Measurements from ENCODE around the gene SMARCD3.

The SMARCD3 gene

GRCh38 chr7:151201751-151202150 is 46.7 kb downstream of the SMARCD3 start:
- no peaks in the 10 kb centered on the region for H3K9me3 ChIP-seq (ENCODE audit: control insufficient read depth, insufficient read depth, low read length)
- 0 out of 2 replicates have a peak, but pooled peaks cover 1% of the 10 kb centered on the region for H3K4me1 ChIP-seq (ENCODE audit: control insufficient read depth, insufficient read depth, low read length)
- no peak overlapping the region for H3K27ac ChIP-seq (ENCODE audit: low read length)
- WGBS (ENCODE audit: insufficient coverage, insufficient read length) = no CpG with 5 or more reads among the region's 4 CpGs
- no peaks in the 10 kb centered on the region for H3K36me3 ChIP-seq (ENCODE audit: control insufficient read depth, insufficient read depth, low read length)
- DNase-seq (ENCODE audit: low read depth, low spot score) = no peak
- no peaks in the 10 kb centered on the region for H3K27me3 ChIP-seq (ENCODE audit: control insufficient read depth, insufficient read depth, low read length)
- no peak overlapping the region for H3K4me3 ChIP-seq (ENCODE audit: low read length)

- Histone ChIP-seq H3K27ac (ENCODE audit: low read length) (no peak overlapping the region), H3K9me3 (ENCODE audit: control insufficient read depth, insufficient read depth, low read length) (no peaks in the 10 kb centered on the region), H3K4me3 (ENCODE audit: low read length) (no peak overlapping the region), H3K4me1 (ENCODE audit: control insufficient read depth, insufficient read depth, low read length) (0 out of 2 replicates have a peak, but pooled peaks cover 1% of the 10 kb centered on the region), H3K36me3 (ENCODE audit: control insufficient read depth, insufficient read depth, low read length) (no peaks in the 10 kb centered on the region), H3K27me3 (ENCODE audit: control insufficient read depth, insufficient read depth, low read length) (no peaks in the 10 kb centered on the region)
- no peak for DNase-seq (ENCODE audit: low read depth, low spot score)
- WGBS (ENCODE audit: insufficient coverage, insufficient read length) = 100% methylated on average over 1 of the region's 3 CpGs
These were observed 47.1 kb downstream of the SMARCD3 start for GRCh38 chr7:151201344-151201743.

DNA sequence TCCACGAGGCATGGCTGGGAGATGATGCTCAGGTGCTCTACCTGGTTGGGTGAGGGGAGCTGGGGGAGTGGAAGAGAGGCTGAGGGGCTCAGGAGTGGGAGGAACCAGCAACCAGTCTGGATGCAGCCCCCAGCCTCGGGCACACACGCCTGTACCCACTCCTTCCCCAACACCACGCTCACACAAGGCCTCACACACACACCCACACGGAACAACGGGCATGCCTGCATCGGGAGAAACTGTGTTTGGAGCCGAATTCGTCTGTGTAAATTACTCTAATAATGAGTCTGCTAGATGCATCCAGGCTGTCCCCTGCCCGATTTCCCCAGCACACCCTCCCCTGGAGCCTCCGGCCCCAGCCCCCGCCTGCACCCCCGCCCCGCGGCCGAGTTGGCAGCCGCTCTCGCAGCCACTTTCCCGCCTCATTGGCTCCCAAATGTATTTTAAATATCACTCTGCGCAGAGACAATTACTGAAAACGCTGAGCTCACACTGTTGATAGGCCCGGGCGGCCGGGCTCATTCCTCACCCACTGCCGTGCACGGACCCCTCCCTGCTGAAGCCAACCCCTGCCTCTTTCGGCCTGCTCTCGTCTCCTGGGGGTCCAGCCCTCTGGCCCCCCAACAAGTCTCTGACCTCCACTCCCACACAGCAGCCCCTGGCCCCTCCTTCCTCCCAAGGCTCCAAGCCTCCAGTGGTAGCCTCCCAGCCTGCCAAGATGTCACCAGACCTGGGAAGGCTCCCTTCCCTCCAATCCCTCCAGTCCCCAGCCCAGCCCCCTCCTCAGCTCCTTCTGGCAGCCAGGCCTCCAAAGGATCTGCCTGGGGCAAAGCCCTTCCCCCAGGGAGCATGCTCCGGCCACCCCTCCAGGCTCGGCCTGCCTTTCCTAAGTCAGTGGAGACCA is 49.3 kb downstream of the SMARCD3 start:
- no CpG with 5 or more reads among the region's 30 CpGs for WGBS (ENCODE audit: insufficient coverage, insufficient read length)
- DNase-seq (ENCODE audit: low read depth, low spot score) = no peak
- Histone ChIP-seq H3K9me3 (ENCODE audit: control insufficient read depth, insufficient read depth, low read length) (no peaks in the 10 kb centered on the region), H3K4me1 (ENCODE audit: control insufficient read depth, insufficient read depth, low read length) (peaks cover 6% of the 10 kb centered on the region; the same call in 1 of the 2 replicates), H3K36me3 (ENCODE audit: control insufficient read depth, insufficient read depth, low read length) (no peaks in the 10 kb centered on the region), H3K4me3 (ENCODE audit: low read length) (no peak overlapping the region), H3K27ac (ENCODE audit: low read length) (no peak overlapping the region), H3K27me3 (ENCODE audit: control insufficient read depth, insufficient read depth, low read length) (no peaks in the 10 kb centered on the region)

DNA sequence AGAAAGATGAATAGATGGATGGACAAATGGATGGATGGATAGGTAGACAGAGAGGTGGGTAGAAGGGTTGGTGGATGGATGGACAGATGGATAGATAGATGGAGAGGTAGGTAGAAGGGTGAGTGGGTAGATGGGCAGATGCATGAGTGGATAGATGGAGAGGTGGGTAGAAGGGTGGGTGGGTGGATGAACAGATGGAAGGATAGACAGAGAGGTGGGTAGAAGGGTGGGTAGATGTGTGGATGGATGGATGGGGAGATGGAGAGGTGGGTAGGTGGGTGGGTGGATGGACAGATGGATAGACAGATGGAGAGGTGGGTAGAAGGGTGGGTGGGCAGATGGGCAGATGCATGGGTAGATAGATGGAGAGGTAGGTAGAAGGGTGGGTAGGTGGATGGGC is 50.6 kb downstream of the SMARCD3 start:
- H3K27me3 ChIP-seq (ENCODE audit: control insufficient read depth, insufficient read depth, low read length) = no peaks in the 10 kb centered on the region
- no peak overlapping the region for H3K4me3 ChIP-seq (ENCODE audit: low read length)
- peaks cover 6% of the 10 kb centered on the region; the same call in 1 of the 2 replicates for H3K4me1 ChIP-seq (ENCODE audit: control insufficient read depth, insufficient read depth, low read length)
- no peak for DNase-seq (ENCODE audit: low read depth, low spot score)
- no peak overlapping the region for H3K27ac ChIP-seq (ENCODE audit: low read length)
- no peaks in the 10 kb centered on the region for H3K9me3 ChIP-seq (ENCODE audit: control insufficient read depth, insufficient read depth, low read length)
- no peaks in the 10 kb centered on the region for H3K36me3 ChIP-seq (ENCODE audit: control insufficient read depth, insufficient read depth, low read length)

DNA sequence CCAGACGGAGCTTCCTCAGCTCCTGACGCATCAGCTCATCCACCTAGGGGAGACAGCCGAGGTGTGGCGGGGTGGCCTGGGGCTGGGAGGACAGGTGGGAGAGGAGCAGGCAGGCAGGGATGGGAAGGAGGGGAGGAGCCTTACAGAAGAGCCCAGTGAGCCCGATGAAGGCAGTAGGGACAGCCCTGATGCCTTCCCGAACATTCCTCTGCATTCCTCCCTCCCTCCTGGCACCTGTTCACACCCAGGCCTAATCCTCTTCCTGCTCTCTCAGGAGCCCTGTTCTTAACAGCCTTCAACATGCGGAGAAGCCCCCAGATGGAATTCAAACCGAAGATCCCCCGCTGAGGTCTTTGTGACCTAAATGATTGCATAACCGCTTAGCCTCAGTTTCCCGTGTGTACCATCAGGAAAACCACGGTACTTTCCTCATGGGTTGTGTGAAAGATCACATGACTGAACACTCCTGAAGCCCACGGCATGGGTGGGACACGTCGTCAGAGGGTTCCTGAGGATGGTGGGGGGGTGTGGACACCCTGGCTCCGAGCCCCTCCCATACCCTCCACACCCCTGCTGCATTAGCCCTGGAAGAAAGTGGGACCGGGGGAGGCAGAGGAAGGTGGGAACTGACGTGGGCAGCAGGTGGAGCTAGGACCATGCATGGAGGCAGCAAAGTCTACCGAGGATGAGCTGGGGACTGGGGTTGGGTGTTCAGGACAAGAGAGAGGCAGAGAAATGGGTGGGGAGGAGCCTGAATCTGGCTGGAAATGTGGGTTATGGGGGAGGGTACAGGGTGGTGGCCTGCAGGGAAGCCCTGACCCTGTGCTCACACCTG is 52.7 kb downstream of the SMARCD3 start:
- no CpG with 5 or more reads among the region's 19 CpGs for WGBS (ENCODE audit: insufficient coverage, insufficient read length)
- Histone ChIP-seq H3K36me3 (ENCODE audit: control insufficient read depth, insufficient read depth, low read length) (no peaks in the 10 kb centered on the region), H3K27ac (ENCODE audit: low read length) (no peak overlapping the region), H3K9me3 (ENCODE audit: control insufficient read depth, insufficient read depth, low read length) (no peaks in the 10 kb centered on the region), H3K4me3 (ENCODE audit: low read length) (no peak overlapping the region), H3K27me3 (ENCODE audit: control insufficient read depth, insufficient read depth, low read length) (no peaks in the 10 kb centered on the region), H3K4me1 (ENCODE audit: control insufficient read depth, insufficient read depth, low read length) (peaks cover 6% of the 10 kb centered on the region; the same call in 1 of the 2 replicates)
- DNase-seq (ENCODE audit: low read depth, low spot score) = no peak

- no peaks in the 10 kb centered on the region for H3K27me3 ChIP-seq (ENCODE audit: control insufficient read depth, insufficient read depth, low read length)
- peaks cover 6% of the 10 kb centered on the region; the same call in 1 of the 2 replicates for H3K4me1 ChIP-seq (ENCODE audit: control insufficient read depth, insufficient read depth, low read length)
- no peak overlapping the region for H3K27ac ChIP-seq (ENCODE audit: low read length)
- H3K36me3 ChIP-seq (ENCODE audit: control insufficient read depth, insufficient read depth, low read length) = no peaks in the 10 kb centered on the region
- H3K4me3 ChIP-seq (ENCODE audit: low read length) = no peak overlapping the region
- H3K9me3 ChIP-seq (ENCODE audit: control insufficient read depth, insufficient read depth, low read length) = no peaks in the 10 kb centered on the region
- no peak for DNase-seq (ENCODE audit: low read depth, low spot score)
- no CpG with 5 or more reads among the region's 7 CpGs for WGBS (ENCODE audit: insufficient coverage, insufficient read length)
These were observed 54.3 kb downstream of the SMARCD3 start for GRCh38 chr7:151194188-151194587.

- WGBS (ENCODE audit: insufficient coverage, insufficient read length) = no CpG with 5 or more reads among the region's 14 CpGs
- DNase-seq (ENCODE audit: low read depth, low spot score) = no peak
- H3K4me3 ChIP-seq (ENCODE audit: low read length) = no peak overlapping the region
These were observed 55.1 kb downstream of the SMARCD3 start for GRCh38 chr7:151193203-151193978.

DNA sequence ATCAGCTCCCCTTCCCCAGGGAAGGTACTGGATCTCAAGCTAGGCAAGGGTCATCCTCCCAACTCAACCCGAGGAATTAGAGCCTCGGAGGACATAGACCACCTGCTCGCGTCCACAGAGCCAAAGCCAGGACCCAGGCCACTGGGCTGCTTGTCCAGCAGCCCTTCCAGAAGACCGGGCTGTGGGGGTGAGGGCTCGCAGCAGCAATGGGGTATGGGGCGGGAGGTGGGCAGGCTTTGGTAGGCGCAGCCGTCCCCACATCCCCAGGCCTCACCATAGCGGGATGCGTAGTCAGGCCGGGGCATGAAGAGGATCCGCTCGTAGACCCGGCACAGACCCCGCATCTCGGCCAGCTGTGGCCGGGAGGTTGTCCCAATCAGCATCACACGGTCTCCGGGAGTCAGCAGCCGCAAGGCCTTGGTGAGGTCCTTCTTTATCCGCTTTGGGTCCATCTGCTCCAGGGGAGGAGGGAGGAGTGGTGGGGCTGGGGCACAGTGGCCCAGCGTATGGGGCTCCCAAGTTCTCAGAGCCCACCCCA is 56.4 kb downstream of the SMARCD3 start:
- DNase-seq (ENCODE audit: low read depth, low spot score) = no peak
- no peaks in the 10 kb centered on the region for H3K27me3 ChIP-seq (ENCODE audit: control insufficient read depth, insufficient read depth, low read length)
- H3K36me3 ChIP-seq (ENCODE audit: control insufficient read depth, insufficient read depth, low read length) = no peaks in the 10 kb centered on the region
- H3K4me1 ChIP-seq (ENCODE audit: control insufficient read depth, insufficient read depth, low read length) = peaks cover 4% of the 10 kb centered on the region; the same call in 1 of the 2 replicates
- no CpG with 5 or more reads among the region's 23 CpGs for WGBS (ENCODE audit: insufficient coverage, insufficient read length)
- H3K27ac ChIP-seq (ENCODE audit: low read length) = no peak overlapping the region
- H3K9me3 ChIP-seq (ENCODE audit: control insufficient read depth, insufficient read depth, low read length) = no peaks in the 10 kb centered on the region
- no peak overlapping the region for H3K4me3 ChIP-seq (ENCODE audit: low read length)

More at GRCh38 chr7:151193203-151193978, 55.1 kb downstream of the SMARCD3 start:
- Histone ChIP-seq H3K9me3 (ENCODE audit: control insufficient read depth, insufficient read depth, low read length) (no peaks in the 10 kb centered on the region), H3K4me1 (ENCODE audit: control insufficient read depth, insufficient read depth, low read length) (peaks cover 4% of the 10 kb centered on the region; the same call in 1 of the 2 replicates), H3K36me3 (ENCODE audit: control insufficient read depth, insufficient read depth, low read length) (no peaks in the 10 kb centered on the region), H3K27ac (ENCODE audit: low read length) (no peak overlapping the region), H3K27me3 (ENCODE audit: control insufficient read depth, insufficient read depth, low read length) (no peaks in the 10 kb centered on the region)

DNA sequence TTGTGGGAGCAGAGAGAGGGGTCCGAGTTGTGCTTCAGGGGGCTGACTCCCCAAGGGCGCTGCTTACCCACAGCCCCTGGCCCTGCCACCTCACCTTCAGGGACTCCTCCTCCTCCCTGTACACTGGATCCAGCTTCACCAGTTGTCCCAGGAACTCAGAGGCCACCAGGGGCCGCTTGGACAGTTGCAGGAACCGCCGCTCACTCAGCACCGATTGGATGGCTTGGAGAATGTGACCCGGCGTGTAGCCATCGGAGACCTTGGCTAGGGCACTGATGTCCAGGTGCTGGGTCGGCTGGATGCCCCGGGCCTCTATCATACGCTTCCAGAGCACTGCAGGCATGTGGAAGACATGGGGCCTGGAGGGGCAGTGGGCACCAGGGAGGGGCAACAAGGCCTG is 57.0 kb downstream of the SMARCD3 start:
- peaks cover 4% of the 10 kb centered on the region; the same call in 1 of the 2 replicates for H3K4me1 ChIP-seq (ENCODE audit: control insufficient read depth, insufficient read depth, low read length)
- no peaks in the 10 kb centered on the region for H3K9me3 ChIP-seq (ENCODE audit: control insufficient read depth, insufficient read depth, low read length)
- H3K27ac ChIP-seq (ENCODE audit: low read length) = no peak overlapping the region
- no peaks in the 10 kb centered on the region for H3K27me3 ChIP-seq (ENCODE audit: control insufficient read depth, insufficient read depth, low read length)
- no peak overlapping the region for H3K4me3 ChIP-seq (ENCODE audit: low read length)
- WGBS (ENCODE audit: insufficient coverage, insufficient read length) = no CpG with 5 or more reads among the region's 12 CpGs
- DNase-seq (ENCODE audit: low read depth, low spot score) = no peak
- H3K36me3 ChIP-seq (ENCODE audit: control insufficient read depth, insufficient read depth, low read length) = no peaks in the 10 kb centered on the region

GRCh38 chr7:151189038-151189437 is 59.5 kb downstream of the SMARCD3 start:
- no CpG with 5 or more reads among the region's 4 CpGs for WGBS (ENCODE audit: insufficient coverage, insufficient read length)
- no peaks in the 10 kb centered on the region for H3K36me3 ChIP-seq (ENCODE audit: control insufficient read depth, insufficient read depth, low read length)
- no peak overlapping the region for H3K4me3 ChIP-seq (ENCODE audit: low read length)
- no peaks in the 10 kb centered on the region for H3K9me3 ChIP-seq (ENCODE audit: control insufficient read depth, insufficient read depth, low read length)
- no peak for DNase-seq (ENCODE audit: low read depth, low spot score)
- no peak overlapping the region for H3K27ac ChIP-seq (ENCODE audit: low read length)
- no peaks in the 10 kb centered on the region for H3K27me3 ChIP-seq (ENCODE audit: control insufficient read depth, insufficient read depth, low read length)
- no peaks in the 10 kb centered on the region for H3K4me1 ChIP-seq (ENCODE audit: control insufficient read depth, insufficient read depth, low read length)

All from iPS DF 6.9 (cell line).